ENCODE measurements around the gene ZMYM2.

GRCh38 chr13:20043207-20043925, 84.8 kb downstream of the ZMYM2 start:
- no peak for TF ChIP-seq CTCF (IDR thresholded peaks at IDR 0.05; ENCODE audit: low read length)
- no peak for TF ChIP-seq EZH2 (IDR thresholded peaks at IDR 0.05; ENCODE audit: borderline replicate concordance, low read length)

Data from OCI-LY1 (cell line).